Fibroblast of mammary gland (primary cell): ENCODE measurements around the gene ADGRD1.

Source experiments
- DNase-seq: peaks from one replicate; pipeline ENCODE4 v3.0.0-alpha.2; 2010; ENCODE audit warnings: low read depth
- H3K4me3 ChIP-seq: 2 replicates; pipeline ENCODE4 v1.5.1; 2011; ENCODE audit warnings: low read depth, mild to moderate bottlenecking, low read length, moderate library complexity; ENCODE audit not compliant: control insufficient read depth
- TF ChIP-seq, protein P1 (sequence below): conservative IDR thresholded peaks from 2 replicates; pipeline ENCODE4 v1.5.1; 2011; ENCODE audit warnings: low read depth, low read length, inconsistent platforms; ENCODE audit not compliant: control insufficient read depth, insufficient read depth

The ADGRD1 gene

GRCh38 chr12:131134523-131135310, 181.0 kb downstream of the ADGRD1 start:
- no peak for DNase-seq
- H3K4me3 ChIP-seq, result no peak overlapping the region

DNA sequence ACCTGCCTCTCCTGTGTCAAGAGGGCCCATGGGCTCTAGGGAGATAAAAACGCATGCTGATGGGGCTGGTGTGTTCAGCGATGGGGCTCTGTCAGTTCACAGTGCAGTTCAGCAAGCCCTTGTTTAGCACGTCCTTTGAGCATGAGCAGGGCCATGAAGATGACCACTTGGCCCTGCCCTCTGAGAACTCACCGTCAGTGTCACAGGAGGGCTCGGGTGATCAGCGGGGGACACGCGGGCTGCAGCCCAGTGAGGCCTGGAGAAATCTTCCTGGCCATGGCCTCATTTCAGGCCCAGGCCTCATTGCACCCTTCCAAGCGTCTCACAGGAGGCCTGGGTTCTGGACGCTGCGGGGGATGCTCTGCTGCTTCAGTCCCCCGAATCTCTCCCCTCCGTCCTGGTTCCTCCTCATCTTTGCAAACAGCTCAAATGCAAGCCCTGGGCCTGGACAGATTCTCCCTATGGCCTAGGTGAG, 181.6 kb downstream of the ADGRD1 start:
- DNase-seq, result no peak
- TF ChIP-seq, protein P1, sequence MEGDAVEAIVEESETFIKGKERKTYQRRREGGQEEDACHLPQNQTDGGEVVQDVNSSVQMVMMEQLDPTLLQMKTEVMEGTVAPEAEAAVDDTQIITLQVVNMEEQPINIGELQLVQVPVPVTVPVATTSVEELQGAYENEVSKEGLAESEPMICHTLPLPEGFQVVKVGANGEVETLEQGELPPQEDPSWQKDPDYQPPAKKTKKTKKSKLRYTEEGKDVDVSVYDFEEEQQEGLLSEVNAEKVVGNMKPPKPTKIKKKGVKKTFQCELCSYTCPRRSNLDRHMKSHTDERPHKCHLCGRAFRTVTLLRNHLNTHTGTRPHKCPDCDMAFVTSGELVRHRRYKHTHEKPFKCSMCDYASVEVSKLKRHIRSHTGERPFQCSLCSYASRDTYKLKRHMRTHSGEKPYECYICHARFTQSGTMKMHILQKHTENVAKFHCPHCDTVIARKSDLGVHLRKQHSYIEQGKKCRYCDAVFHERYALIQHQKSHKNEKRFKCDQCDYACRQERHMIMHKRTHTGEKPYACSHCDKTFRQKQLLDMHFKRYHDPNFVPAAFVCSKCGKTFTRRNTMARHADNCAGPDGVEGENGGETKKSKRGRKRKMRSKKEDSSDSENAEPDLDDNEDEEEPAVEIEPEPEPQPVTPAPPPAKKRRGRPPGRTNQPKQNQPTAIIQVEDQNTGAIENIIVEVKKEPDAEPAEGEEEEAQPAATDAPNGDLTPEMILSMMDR, result no peak
- H3K4me3 ChIP-seq, result no peak overlapping the region

More at GRCh38 chr12:131134523-131135310, 181.0 kb downstream of the ADGRD1 start:
- TF ChIP-seq, protein P1, result no peak

GRCh38 chr12:131135786-131136538, 182.3 kb downstream of the ADGRD1 start:
- no peak for DNase-seq
- no peak overlapping the region for H3K4me3 ChIP-seq
- TF ChIP-seq, protein P1, result no peak

GRCh38 chr12:131136539-131136872, 182.8 kb downstream of the ADGRD1 start:
- TF ChIP-seq, protein P1, result no peak
- no peak overlapping the region for H3K4me3 ChIP-seq
- no peak for DNase-seq

DNA sequence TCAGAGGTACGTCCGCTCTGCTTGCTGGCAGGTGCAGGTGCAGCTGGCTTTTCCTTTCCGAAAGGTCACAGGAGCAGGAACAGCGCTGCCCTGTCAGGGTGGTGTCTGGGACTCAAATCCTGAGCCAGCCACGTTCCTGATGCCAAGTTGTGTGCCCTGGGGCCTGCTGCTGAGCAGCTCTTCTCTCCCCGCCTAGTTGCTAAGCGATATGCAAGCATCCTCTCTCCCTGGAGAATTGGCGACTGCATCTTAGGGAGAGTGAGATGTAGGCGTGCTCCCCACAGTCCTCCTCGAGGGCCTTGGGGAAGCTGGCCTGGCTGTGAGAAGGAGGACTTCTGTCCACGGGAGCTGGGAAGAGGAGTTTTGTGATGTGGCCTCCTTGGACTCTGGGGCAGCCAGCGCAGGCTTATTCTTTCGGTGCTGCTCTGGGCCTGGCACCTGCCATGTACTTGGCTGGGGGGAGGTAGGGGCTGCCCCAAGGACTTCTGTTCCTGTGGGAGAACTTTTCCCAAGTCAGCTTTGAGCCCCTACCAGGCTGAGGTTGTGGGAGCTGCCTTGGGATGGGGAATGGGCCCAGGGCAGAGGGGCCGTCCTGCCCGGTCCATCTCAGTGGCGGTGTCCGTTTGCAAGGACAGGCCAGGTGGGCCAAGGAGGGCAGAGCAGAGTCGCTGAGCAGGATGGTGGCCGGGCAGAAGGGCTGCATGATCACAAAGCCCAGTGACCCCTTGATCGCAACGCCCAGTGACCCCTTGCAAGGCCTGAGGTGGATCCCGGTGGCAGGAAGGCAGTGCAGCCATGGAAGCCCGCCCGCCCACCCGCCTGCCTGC, 183.5 kb downstream of the ADGRD1 start:
- DNase-seq, result no peak

More for the DNA sequence above, 183.5 kb downstream of the ADGRD1 start:
- H3K4me3 ChIP-seq, result no peak overlapping the region
- TF ChIP-seq, protein P1, result no peak
